NCI-H2171 treated with DMSO at 0.1 percent for 48 hours (cell line): Measurements from ENCODE around the gene MDFIC.
"Not testable (repeated sequence)": the region's sequence is repeated elsewhere in the genome, so short reads cannot be mapped to it uniquely, and the experiment has no call there.

Experiments used
- DNase-seq: peaks from one replicate; lab custom pipeline; 2025; lab: John Stamatoyannopoulos, UW

Gene MDFIC, protein sequence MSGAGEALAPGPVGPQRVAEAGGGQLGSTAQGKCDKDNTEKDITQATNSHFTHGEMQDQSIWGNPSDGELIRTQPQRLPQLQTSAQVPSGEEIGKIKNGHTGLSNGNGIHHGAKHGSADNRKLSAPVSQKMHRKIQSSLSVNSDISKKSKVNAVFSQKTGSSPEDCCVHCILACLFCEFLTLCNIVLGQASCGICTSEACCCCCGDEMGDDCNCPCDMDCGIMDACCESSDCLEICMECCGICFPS

DNA sequence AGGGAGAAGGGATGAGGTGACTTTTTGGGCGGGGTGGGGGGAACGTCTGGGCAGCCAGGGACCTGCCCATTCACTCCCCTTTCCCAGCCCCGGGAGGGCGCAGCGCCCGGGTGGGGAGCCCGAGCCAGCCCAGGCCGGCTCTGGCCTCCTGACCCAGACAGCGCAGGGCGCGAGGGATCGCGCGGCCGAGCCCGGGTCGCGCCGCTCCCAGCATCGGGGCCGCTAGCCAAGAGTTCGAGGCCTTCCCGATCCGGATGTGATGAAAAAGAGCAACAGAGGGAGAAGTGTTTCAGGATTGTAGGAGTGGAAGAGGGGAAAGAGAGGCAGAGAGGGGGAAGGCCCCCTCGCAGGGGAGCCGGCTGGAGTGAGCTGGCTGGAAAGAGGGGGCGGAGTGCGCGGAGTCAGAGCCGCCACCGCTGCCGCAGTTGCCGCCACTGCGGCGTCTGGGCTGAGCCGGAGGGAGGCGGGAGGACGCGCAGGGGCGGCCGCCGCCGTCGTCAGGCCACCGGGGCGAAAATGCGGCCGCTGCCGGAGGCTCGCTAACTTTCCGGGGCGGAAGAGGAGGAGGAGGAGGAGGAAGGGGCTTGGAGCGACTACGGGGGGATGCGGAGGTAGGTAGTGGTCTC, at the start of gene MDFIC:
Gene MDFIC (plus strand): TSS at position 69 of the 626 bp plus-strand sequence. CDS start 940 bp downstream, outside the sequence.
- DNase-seq, result peak; percentile 22

- DNase-seq, result no peak
These were observed 47.7 kb upstream of the MDFIC start for GRCh38 chr7:114874170-114874569.

GRCh38 chr7:114875186-114875585, 46.7 kb upstream of the MDFIC start:
- no peak for DNase-seq

DNA sequence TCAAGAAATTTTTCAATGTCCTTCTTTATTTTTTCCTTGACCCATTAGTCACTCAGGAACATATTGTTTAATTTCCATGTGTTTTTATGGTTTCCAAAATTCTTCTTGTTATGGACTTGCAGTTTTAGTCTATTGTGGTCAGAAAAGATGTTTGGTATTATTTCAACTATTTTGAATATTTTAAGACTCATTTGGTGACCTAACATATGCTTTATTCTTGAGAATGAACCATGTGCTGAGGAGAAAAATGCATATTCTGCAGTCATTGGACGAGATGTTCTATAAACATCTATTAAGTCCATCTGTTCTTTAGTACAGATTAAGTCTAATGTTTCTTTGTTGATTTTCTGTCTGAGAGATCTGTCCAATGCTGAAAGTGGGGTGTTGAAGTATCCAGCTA, 42.3 kb upstream of the MDFIC start:
- DNase-seq, result peak; percentile 75

- no peak for DNase-seq
These were observed 36.1 kb upstream of the MDFIC start for GRCh38 chr7:114885836-114886235.

- no peak for DNase-seq
These were observed 35.7 kb upstream of the MDFIC start for GRCh38 chr7:114886241-114886640.

DNA sequence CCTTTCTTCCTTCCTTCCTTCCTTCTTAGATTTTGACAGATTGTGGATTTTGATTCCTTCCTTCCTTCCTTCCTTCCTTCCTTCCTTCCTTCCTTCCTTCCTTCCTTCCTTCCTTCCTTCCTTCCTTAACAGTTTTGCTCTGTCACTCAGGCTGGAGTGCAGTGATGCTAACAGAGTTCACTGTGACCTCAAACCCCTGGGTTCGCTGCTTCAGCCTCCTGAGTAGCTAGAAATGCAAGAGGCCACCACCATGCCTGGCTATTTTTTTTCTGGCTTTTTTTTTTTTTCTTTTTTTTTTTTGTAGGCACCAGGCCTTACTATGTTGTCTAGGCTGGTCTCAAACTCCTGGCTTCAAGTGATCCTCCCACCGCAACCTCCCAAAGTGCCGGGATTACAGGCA, 32.8 kb upstream of the MDFIC start:
- not testable (repeated sequence) for DNase-seq

DNA sequence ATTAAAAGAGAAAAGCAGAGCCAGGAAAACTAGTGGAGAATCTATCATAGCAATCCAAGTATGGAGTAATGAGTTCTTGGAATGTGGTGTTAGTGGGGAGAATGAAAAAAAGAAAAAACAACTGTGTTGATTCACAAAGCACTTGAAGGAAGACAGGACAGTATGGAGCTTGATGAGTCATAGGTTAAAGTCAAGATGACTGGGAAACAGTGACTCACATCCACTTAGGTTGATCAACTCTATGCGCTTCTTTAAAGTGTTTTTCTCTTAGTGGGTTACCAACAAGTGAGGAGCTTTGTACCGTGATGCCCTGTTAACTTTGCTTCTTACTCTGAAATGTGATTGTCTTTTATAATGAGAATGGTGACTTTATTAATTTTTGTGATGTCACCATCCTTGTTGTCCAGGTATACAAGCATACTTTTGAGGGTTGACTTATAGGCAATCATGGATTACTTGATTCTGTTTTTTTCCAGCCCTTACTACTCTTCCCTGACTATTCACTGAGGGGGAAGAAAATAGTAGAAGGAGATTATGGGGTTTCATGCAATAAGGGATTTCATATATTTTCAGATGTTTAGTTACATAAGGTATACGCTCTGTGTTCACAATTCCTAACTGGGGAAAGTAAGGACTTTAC, 32.1 kb upstream of the MDFIC start:
- DNase-seq, result no peak

DNA sequence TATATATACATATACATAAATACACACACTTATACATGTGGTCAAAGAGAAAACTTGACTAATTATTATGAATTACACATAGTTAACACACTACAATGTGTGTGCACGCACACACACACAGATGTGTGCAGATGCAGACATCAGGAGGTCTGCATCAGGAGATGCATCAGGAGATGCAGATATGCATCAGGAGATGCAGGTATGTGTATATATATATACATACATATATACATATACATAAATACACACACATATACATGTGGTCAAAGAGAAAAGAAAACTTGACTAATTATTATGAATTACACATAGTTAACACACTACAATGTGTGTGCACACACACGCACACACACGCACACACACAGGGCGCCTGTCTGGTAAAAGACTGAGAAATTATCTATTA, 31.3 kb upstream of the MDFIC start:
- no peak for DNase-seq

DNA sequence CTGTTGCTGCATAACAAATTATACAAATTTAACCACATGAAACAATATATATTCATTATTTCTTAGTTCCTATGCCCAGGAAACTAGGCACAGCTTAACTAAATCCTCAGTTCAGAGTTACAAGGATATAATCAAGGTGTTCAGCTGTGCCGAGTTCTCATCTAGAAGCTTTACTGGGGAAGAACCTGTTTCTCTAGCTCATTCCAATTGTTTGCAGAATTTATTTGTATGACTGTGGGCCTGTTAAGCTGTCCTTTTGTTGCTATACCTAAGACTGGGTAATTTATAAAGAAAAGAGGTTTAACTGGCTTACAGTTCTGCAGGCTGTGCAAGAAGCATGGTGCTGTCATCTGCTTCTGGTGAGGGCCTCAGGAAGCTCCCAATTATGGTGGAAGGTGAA, 21.8 kb upstream of the MDFIC start:
- no peak for DNase-seq

- DNase-seq, result no peak
These were observed 20.1 kb upstream of the MDFIC start for GRCh38 chr7:114901771-114902170.

DNA sequence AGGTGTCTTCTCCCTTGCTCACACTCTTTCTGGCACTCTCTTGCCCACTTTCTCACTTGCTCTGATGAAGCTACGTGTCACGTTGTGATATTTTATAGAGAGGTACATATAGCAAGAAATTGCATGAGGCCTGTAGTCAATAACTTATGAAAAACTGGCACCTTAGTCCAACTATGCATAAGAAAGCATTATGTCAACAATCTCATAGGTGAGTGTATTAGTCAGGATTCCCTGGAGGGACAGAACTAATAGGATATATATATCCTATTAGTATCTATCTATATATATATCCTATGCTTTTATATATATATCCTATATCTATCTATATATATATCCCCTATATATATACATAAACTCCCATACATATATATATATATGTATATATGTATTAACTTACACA, 18.8 kb upstream of the MDFIC start:
- no peak for DNase-seq

- no peak for DNase-seq
These were observed 11.1 kb upstream of the MDFIC start for GRCh38 chr7:114910787-114911186.

GRCh38 chr7:114911411-114911810, 10.5 kb upstream of the MDFIC start:
- no peak for DNase-seq

GRCh38 chr7:114916261-114916892, 5.5 kb upstream of the MDFIC start:
- no peak for DNase-seq

DNA sequence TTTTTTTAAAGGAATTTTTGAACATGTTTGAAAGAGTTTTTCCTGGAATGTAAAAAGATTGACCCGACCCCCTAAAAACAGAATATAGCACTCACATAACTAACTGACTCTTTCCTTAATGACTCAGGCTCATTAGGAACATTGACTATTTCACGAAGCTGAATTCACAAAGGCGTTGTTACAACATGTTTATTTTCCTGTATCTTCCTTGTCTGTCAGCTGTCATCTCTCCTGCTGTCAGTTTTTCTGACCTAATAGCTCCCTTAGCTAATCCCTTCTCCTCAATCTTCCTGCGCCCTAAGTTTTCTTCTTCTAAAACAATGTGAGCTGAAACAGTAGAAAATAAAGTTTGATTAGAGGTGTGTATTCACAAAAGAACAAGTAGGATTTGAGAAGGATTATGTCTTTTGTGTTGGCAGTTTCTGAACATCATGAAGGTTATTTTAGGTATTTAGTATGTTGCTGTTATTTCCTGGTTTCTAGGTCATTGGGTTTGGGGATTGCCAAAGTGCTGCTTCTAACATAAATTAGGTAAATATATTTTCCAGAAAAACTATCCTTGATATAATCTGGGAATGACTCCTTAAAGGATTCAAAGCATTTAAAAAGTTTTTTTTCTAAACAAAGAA, 4.6 kb upstream of the MDFIC start:
- no peak for DNase-seq

GRCh38 chr7:114919587-114919986, 2.3 kb upstream of the MDFIC start:
- DNase-seq, result no peak

DNA sequence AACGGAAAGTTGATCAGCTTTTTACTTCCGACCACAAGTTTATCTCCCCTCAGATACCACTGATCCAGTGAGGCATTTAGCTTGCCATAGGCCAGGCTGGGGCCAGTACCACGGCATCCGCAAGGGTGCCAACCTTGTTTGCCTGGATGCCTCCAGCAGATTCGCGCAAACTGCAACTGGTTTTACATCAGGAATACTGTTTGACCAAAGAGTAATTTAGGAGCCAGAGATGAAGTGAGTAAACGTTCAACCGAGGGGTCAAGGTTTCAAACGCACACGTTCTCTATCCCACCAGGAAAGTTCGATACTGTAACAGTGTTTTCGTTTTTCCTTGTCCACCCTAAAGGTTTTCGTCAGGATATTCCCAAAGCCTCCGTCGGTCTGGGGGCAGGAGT, 266 bp upstream of the MDFIC start:
- no peak for DNase-seq

DNA sequence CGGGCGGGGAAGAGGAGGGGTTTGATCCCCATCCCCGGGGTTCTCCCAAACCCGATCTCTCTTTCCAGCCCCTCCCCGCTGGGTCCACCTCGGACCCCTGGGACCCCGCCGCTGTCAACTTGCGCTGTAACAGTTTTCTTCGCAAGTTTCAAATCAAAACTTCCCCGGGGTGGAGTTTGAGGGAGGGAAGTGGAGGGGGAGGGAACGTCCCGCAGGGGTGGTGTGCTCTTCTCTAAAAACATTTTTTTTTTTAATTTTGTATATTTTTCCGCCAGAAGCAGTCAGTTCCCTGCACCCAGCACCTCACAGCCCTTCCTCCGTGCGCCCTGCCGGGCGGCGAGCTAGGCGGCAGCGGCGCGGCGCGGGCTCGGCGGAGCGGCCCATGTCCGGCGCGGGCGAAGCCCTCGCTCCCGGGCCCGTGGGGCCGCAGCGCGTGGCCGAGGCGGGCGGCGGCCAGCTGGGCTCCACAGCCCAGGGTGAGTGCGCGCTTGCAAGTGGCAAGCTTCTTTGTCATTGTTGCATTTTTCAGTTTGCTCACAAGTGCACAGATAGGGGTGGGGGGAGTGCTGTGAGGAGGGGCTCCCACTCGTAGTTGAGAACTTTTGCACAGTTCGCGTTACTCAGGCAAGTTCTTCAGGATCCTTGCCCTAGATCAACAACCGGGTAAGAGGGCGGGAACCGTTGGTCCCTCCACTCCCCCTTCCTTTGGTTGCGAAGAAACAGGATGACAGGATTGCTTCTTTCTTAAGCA, 933 bp downstream of the MDFIC start:
- peak; percentile 26 for DNase-seq

DNA sequence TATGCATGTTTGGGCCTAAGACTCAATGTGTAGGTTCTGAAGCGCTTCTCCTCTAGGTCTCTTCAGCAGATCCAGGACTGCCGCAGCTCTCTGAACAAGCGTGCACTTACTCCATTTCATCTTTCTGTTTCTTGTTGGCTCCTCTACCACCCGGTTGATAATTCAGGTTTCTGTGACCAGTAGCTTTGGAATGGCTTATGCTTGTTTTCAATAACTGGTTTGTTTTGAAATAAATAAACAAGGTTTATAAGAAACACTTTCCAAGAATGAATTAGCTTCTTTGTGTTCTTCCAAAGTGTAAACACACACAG, 1.5 kb downstream of the MDFIC start:
- DNase-seq, result no peak

- no peak for DNase-seq
These were observed 2.3 kb downstream of the MDFIC start for GRCh38 chr7:114924038-114924712.
